GM19438 (cell line): Measurements from ENCODE around the gene C9orf72.

ENCODE experiments used
- ATAC-seq: cut with Tn5 transposase; IDR thresholded peaks from one replicate; pipeline ENCODE4 v1.9.1; 2021; ENCODE audit warnings: low read depth; ENCODE audit not compliant: unreplicated experiment

Gene C9orf72

GRCh38 chr9:27539479-27540441, 33.5 kb downstream of the C9orf72 start:
- ATAC-seq, result peak; percentile 45

GRCh38 chr9:27538647-27539046, 34.6 kb downstream of the C9orf72 start:
- no peak for ATAC-seq

GRCh38 chr9:27537756-27538155, 35.5 kb downstream of the C9orf72 start:
- ATAC-seq, result no peak

GRCh38 chr9:27537027-27537435, 36.2 kb downstream of the C9orf72 start:
- ATAC-seq, result no peak

- no peak for ATAC-seq
Observed at GRCh38 chr9:27536168-27536567, 37.1 kb downstream of the C9orf72 start.

- ATAC-seq, result peak; percentile 59
Observed at GRCh38 chr9:27535701-27536118, 37.6 kb downstream of the C9orf72 start.

- no peak for ATAC-seq
Observed at GRCh38 chr9:27534658-27535209, 38.5 kb downstream of the C9orf72 start.

GRCh38 chr9:27534131-27534530, 39.1 kb downstream of the C9orf72 start:
- ATAC-seq, result no peak

GRCh38 chr9:27533311-27533710, 40.0 kb downstream of the C9orf72 start:
- no peak for ATAC-seq

- ATAC-seq, result no peak
Observed at GRCh38 chr9:27532046-27532445, 41.2 kb downstream of the C9orf72 start.

GRCh38 chr9:27530915-27531755, 42.1 kb downstream of the C9orf72 start:
- ATAC-seq, result no peak

GRCh38 chr9:27529316-27530278, 43.7 kb downstream of the C9orf72 start, which contains the start of gene MOB3B:
TSS of gene MOB3B (minus strand) at chr9:27529814. CDS start at chr9:27455550, 74,264 bp downstream.
- ATAC-seq, result peak; percentile 68

GRCh38 chr9:27528886-27529315, 44.4 kb downstream of the C9orf72 start:
- ATAC-seq, result peak; percentile 48

- ATAC-seq, result peak; percentile 52
Observed at GRCh38 chr9:27528076-27528885, 45.0 kb downstream of the C9orf72 start.

- no peak for ATAC-seq
Observed at GRCh38 chr9:27527702-27528075, 45.6 kb downstream of the C9orf72 start.

- no peak for ATAC-seq
Observed at GRCh38 chr9:27524236-27524635, 49.0 kb downstream of the C9orf72 start, which contains the start of gene IFNK. TSS of gene IFNK (plus strand) at chr9:27524290. CDS start at chr9:27524337, 47 bp downstream.

- ATAC-seq, result no peak
Observed at GRCh38 chr9:27523141-27523540, 50.1 kb downstream of the C9orf72 start.

- no peak for ATAC-seq
Observed at GRCh38 chr9:27520986-27521385, 52.3 kb downstream of the C9orf72 start.
